Measurements from ENCODE around the gene MRPS10.

DNA sequence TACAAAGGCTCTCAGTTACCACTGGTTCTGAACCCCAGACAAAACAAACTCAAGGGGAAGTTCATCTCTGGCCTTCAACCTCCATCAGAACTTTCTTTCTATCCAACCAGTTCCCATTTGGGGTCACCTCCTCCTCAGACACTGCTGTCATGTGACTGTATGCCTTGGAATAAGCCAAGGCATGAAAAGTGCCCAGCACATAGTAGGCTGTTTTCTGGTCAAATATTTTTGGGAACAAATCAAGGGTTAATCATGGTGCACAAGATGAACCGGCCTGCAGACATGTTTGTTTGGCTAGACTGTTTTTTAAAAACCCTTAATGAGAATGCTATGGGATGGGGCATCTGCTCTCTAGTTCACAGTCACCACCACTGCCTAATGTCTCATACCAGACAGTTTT is 48.9 kb upstream of the MRPS10 start:
- TF ChIP-seq, protein P1, sequence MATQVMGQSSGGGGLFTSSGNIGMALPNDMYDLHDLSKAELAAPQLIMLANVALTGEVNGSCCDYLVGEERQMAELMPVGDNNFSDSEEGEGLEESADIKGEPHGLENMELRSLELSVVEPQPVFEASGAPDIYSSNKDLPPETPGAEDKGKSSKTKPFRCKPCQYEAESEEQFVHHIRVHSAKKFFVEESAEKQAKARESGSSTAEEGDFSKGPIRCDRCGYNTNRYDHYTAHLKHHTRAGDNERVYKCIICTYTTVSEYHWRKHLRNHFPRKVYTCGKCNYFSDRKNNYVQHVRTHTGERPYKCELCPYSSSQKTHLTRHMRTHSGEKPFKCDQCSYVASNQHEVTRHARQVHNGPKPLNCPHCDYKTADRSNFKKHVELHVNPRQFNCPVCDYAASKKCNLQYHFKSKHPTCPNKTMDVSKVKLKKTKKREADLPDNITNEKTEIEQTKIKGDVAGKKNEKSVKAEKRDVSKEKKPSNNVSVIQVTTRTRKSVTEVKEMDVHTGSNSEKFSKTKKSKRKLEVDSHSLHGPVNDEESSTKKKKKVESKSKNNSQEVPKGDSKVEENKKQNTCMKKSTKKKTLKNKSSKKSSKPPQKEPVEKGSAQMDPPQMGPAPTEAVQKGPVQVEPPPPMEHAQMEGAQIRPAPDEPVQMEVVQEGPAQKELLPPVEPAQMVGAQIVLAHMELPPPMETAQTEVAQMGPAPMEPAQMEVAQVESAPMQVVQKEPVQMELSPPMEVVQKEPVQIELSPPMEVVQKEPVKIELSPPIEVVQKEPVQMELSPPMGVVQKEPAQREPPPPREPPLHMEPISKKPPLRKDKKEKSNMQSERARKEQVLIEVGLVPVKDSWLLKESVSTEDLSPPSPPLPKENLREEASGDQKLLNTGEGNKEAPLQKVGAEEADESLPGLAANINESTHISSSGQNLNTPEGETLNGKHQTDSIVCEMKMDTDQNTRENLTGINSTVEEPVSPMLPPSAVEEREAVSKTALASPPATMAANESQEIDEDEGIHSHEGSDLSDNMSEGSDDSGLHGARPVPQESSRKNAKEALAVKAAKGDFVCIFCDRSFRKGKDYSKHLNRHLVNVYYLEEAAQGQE (IDR thresholded peaks at IDR 0.05; ENCODE audit: low read depth), result no peak
- no peak for TF ChIP-seq EZH2phosphoT487 (IDR thresholded peaks at IDR 0.05; ENCODE audit: borderline replicate concordance)
